Astrocyte of the spinal cord (primary cell): ENCODE data around the gene KCNQ1OT1.

ENCODE experiments used
- DNase-seq: peaks from one replicate; pipeline ENCODE4 v3.0.0; 2011; ENCODE audit warnings: low read depth, low spot score
- H3K4me3 ChIP-seq: 2 replicates; pipeline ENCODE4 v1.5.1; 2011; ENCODE audit warnings: low read depth, mild to moderate bottlenecking, low read length, moderate library complexity
- CTCF ChIP-seq: IDR thresholded peaks from 2 replicates; pipeline ENCODE4 v1.5.1; 2012; ENCODE audit warnings: low read depth, mild to moderate bottlenecking, low read length, inconsistent platforms
- in situ Hi-C: cut with HindIII; loops from 2 replicates; pipeline ENCODE4 v1.10.0; 2017; ENCODE audit warnings: low sequenced_read_pairs

KCNQ1OT1 gene

DNA sequence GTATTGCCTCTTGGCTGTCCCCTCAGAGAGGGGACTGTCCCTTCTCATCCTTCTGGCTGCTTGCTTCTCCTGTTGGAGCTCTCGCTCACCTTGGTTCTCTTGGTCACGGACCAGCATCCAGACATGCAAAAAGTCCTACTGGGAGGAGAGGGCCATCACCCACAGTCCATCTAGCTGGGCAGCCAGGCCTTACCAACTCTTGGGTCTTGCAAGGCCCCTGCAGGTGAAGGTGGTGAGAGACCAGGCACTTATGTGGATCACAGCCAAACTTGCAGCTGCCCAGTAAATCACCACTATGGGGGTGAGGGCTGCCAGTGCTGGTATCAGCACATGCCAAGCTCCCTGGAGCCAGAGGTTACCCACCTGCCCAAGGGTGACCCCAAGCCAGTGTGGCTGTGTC is 36.3 kb downstream of the KCNQ1OT1 start:
- TF ChIP-seq CTCF, result no peak
- H3K4me3 ChIP-seq, result no peak overlapping the region
- no peak for DNase-seq
- in situ Hi-C loops, result no loop called here

DNA sequence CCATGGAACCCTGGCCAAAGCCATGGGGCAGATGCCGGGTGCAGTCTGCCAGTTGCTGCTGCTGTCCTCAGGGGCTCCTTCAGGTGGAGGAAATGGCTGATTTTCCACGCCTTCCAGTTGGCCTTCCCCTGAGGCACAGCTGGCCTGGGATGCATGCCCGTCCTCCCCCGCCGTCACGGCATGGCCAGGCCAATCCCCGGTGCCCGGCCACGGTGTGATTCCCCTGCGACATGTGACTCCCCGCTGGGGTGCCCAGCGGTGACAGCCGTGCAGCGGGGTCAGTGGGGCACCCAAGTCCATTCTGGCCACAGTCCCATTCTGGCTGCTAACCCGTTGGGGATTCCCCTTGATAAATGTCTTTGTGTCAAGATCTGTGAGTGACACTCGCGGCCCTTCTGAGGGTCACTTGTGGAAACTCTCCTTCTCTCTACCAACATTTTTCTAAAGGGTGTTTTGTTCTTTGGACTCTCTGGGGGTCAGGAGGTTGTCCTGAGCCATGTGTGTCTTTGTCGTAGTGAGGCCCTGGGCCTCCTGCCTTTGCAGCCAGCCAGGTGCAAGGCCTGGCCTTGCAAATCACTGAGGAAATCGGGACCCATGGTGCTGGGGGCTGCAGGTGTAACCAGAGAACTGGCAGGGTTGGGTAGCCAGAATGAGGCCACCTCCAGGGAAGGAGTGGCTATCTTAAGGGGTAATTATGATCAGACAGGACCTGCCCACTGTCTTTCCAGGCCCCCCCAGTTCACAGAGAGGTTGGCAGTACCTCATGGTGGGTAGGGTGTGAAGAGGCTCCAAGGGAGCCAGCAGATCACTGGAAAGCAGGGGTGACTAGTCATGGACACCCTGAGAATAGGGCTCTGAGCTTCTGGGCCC is 37.1 kb downstream of the KCNQ1OT1 start:
- DNase-seq, result no peak
- in situ Hi-C loops, result no loop called here
- no peak overlapping the region for H3K4me3 ChIP-seq
- no peak for TF ChIP-seq CTCF

GRCh38 chr11:2662024-2662312 is 37.8 kb downstream of the KCNQ1OT1 start:
- TF ChIP-seq CTCF, result no peak
- H3K4me3 ChIP-seq, result no peak overlapping the region
- no peak for DNase-seq
- in situ Hi-C loops, result no loop called here

- no peak for DNase-seq
- no peak for TF ChIP-seq CTCF
- H3K4me3 ChIP-seq, result no peak overlapping the region
- in situ Hi-C loops, result no loop called here
These were observed 38.4 kb downstream of the KCNQ1OT1 start for GRCh38 chr11:2661173-2662023.

DNA sequence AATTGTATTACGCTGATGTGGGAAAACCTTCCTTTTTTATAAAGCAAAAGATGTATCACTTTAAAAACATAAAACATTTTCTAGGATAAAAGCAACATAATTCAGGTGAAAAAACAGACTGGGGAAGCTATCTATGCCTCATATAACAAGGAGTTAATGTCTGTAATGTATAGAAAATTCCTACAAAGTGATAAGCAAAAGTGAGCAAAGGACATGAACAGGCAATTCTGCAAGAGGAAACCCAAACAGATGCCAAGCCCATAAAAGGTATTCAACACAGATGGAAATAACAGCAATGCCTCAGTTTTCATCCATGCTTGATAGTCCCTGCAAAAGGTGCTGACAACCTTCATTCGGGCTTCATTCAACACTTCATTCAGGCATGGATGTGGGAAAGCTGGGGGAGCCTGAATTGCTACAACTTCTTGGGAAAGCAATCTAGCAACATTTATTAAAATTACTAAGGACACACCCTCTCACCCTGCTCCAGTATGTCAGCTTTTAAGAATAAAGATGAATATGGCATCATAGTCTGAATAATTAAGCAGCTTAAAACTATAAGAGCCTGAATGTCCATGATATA is 39.3 kb downstream of the KCNQ1OT1 start:
- no peak for DNase-seq
- in situ Hi-C loops, result no loop called here
- H3K4me3 ChIP-seq, result no peak overlapping the region
- TF ChIP-seq CTCF, result no peak

DNA sequence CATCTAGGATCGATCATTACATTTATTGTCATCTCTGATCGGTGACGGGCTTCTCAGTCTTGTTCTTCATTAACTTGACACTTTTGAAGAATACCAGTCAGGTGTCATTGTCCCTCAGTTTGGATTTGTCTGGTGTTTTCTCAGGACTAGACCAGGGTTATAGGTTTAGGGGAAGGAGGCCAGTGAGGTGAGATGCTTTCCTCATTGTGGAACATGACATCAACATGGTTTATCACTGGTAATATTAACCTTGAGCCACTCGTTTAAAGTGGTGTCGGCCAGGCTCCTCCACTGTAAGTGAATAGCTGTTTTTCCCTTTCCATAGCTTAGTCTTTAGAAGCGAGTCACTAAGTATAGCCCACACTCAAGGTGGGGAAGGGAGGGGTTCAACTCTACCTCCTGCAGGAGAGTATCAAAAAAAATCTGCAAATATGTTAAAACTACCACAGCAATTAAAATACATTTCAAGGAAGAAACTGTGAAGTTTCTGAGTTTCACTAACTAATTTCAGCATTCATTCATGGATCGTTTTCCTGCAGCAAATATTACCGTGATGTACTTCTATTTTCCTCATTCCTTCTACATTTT is 42.0 kb downstream of the KCNQ1OT1 start:
- H3K4me3 ChIP-seq, result no peak overlapping the region
- no peak for DNase-seq
- TF ChIP-seq CTCF, result no peak
- in situ Hi-C loops, result no loop called here
